ENCODE results near the gene TLR4.

DNA sequence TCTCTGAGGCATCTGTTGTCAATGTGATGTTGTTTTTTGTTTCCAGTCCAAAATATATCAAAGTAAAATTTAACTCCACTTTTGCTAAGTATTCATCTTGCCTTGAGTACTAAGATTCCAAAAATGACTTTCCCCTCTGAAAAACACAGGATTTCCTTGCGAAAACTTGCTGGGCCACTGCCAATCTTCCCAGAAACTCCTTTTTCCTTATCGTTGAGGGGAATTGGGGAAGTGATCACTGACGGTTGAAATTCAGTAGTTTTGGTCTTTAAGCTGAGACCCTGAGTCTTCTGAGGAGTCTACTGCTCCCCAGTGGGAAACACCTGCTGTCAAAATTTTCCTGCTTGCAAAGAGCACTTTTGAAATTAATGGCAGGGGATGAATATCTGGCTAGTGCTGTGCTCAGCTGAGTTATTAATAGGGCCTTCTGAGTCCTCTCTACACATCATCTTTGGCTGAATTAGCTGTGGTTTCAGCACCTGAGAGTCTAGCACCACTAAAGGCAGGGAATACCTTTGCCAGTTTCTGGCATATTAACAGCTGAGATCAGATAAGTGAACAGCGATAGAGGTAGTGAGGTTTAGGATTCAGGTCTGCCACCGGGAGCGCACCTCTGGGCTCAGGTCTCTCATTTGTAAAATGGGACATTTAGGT, 18.0 kb downstream of the TLR4 start:
- TF ChIP-seq, protein P1, sequence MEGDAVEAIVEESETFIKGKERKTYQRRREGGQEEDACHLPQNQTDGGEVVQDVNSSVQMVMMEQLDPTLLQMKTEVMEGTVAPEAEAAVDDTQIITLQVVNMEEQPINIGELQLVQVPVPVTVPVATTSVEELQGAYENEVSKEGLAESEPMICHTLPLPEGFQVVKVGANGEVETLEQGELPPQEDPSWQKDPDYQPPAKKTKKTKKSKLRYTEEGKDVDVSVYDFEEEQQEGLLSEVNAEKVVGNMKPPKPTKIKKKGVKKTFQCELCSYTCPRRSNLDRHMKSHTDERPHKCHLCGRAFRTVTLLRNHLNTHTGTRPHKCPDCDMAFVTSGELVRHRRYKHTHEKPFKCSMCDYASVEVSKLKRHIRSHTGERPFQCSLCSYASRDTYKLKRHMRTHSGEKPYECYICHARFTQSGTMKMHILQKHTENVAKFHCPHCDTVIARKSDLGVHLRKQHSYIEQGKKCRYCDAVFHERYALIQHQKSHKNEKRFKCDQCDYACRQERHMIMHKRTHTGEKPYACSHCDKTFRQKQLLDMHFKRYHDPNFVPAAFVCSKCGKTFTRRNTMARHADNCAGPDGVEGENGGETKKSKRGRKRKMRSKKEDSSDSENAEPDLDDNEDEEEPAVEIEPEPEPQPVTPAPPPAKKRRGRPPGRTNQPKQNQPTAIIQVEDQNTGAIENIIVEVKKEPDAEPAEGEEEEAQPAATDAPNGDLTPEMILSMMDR (IDR thresholded peaks at IDR 0.05; ENCODE audit: insufficient read depth, low read length, poor library complexity, severe bottlenecking): no peak
- no peak for TF ChIP-seq EZH2phosphoT487 (conservative IDR thresholded peaks at IDR 0.05; ENCODE audit: low read length)
